Measurements from ENCODE around the gene GLMP.

GRCh38 chr1:156342166-156342955 lies 46.9 kb upstream of the GLMP start:
- TF ChIP-seq CTCF (IDR thresholded peaks at IDR 0.05 in 8 of 11, conservative IDR thresholded peaks at IDR 0.05 in 3 of 11) (no peak), POLR2AphosphoS5 (IDR thresholded peaks at IDR 0.05) (no peak), POLR2A (IDR thresholded peaks at IDR 0.05) (no peak)

Data from spleen (tissue), 7 donors.